Stromal cell of bone marrow (primary cell): ENCODE results near the gene VSIR.

Experiments
- DNase-seq: peaks from one replicate; pipeline ENCODE4 v3.0.0-alpha.2; 2012; ENCODE audit warnings: low read depth

Gene VSIR

DNA sequence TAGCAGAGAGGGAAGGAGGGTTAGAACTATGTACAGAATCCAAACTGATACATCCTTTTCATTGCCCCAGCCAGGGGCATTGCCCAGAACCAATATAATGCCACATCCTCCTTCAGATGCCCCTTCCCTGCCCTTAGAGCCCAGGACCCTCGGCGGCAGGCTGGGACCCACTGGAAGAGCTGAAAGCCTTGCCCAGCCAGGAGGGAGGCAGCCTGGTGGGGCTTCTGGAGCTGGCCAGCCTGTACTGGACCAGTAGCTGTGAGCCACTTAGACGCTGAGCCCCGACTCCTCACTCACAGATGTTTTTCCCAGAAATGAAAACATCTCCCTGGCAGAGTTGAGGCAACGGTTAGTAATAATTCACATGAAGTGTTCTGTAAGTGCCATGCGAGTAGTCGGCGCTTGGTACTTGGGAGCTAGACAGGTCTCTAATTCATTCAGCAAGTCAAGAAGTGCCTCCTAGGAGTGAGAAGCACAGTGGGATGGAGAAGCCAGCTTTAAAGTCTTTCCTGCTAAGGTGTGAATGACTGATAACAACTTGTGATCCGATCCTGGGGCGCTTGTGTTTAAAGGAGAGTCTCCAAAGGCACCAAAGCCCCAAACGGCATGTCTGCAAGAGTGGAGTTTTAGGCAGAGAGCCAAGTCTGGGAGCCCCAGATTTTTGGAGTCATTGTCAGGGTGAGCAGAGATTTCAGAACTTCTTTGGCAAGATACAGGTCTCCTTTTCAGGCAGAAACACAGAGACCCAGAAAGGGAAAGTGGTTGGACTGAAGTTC is 9.8 kb downstream of the VSIR start:
- no peak for DNase-seq

DNA sequence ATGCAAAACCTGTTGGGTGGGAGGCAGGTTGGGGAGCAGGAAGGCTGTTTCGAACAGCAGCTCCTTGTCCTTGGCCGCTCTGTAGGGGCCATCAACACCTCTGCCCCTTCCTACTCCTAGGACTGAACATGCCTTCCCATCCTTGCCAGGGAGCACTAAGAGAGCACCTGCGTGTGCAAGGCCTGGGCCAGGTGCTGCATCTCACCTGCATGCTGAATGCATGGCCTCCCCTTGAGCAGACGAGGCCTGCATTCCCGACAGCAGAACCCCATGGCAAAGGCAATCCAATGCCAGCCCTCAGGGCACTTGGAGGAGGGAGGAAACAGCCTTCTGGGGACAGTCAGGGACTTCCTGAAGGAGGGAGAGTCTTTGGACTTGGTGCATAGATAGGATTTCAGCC is 11.0 kb downstream of the VSIR start:
- no peak for DNase-seq

DNA sequence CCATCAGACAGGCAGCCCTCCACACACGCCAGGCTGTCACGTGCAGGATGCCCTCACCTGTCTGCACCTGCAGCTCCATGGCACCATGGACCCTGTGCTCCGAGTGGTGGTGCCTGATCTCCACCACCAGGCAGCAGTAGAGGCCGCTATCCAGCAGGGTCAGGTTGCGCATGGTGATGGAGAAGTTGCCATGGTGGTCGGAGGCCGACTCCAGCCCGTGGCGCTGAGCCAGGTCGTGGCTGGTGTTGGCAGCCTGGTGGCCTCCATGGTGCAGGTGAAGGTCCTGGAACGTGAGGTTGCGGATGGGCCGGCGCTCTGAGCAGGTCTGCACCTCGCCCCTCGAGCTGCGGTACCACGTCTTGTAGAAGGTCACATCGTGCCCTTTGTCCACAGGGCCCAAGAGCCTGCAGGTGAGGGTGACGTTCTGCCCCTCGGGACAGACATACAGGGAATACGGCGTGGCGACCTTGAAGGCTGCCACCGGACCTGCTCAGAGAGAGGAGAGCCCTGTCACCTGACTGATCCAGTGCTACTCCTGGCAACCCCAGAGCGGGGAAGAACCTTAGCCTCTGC is 11.7 kb downstream of the VSIR start:
- no peak for DNase-seq

DNA sequence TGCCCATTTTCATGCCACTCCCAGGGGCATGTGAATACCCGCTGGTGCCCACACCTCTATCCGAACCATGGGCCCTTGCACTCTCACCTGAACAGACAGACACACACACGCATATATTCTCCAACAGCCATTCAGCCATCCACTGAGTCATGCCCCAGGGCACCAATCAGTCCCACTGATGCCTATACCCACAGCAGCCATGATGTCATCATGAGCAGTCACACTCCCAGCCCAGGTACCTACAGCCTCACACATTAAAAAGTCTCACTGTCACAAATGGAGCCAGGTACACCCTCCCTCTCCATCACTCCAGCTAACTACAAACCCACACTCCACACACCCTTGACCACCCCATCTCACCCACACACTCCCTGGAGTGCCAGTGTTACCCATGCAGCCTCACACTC is 12.2 kb downstream of the VSIR start:
- DNase-seq, result no peak

DNA sequence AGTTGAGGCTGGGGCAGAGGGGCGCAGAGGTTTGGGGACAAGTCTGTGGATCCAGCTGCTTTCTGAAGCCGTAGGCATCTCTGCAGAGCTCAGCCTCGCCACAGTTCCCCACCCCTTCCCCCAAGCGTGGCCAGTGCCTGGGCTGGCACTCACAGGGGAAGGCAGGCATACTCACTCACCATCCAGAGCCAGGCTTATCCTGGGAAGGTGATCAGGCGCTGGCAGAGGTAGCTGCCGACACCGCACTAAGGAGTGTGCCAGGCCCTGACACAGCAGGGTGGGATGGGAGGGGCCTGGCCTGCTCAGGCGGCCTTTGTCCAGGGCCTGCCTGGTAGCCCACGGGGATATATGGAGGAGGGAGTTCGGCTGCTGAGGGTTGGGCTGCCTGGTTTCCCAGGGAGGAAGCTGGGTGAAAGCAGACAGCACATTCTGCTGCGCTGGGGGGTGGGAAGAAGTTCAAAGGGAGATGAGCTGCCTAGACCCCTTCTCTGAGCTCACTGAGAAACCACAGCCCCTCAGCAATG is 15.9 kb downstream of the VSIR start:
- no peak for DNase-seq

DNA sequence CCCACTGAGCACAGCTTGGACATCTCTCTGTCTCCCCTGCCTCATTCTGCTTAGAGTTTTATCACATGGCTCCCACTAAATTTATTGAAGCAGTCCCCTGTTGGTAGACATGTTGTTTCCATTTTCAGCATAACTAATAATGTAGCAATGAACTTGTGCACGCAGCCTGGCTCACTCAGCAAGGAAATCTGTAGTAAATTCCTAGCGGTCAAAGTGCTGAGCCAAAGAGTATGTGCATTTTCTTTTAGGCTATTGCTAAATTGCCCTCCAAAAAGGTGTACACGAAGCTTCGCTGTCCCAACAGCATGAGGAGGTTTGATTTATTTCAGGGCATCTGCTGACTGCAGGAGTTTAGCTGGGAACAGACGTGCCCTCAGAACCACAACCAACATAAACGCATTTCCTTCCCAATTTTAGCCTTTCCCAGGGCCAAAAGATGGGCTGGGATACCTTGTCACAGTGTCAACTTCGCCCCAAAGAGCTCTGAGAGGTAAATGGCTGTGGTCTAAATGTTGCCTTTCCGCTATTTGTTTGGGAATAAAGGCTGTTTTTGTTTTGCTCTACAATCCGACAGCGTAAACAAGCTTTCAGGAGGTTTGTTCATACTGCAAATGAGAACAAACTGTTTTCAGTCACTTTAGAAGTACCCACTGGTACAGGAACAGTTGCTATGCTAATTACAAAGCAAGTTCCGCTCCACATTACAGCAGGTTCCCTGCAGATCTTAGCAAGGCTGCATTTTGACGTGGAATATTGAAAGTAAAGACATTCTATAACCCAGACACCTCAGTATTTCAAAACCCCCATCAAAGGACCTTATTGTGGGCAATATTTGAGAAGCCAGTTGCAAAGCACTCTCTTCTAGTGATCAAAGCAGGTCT is 16.8 kb downstream of the VSIR start:
- DNase-seq, result no peak

DNA sequence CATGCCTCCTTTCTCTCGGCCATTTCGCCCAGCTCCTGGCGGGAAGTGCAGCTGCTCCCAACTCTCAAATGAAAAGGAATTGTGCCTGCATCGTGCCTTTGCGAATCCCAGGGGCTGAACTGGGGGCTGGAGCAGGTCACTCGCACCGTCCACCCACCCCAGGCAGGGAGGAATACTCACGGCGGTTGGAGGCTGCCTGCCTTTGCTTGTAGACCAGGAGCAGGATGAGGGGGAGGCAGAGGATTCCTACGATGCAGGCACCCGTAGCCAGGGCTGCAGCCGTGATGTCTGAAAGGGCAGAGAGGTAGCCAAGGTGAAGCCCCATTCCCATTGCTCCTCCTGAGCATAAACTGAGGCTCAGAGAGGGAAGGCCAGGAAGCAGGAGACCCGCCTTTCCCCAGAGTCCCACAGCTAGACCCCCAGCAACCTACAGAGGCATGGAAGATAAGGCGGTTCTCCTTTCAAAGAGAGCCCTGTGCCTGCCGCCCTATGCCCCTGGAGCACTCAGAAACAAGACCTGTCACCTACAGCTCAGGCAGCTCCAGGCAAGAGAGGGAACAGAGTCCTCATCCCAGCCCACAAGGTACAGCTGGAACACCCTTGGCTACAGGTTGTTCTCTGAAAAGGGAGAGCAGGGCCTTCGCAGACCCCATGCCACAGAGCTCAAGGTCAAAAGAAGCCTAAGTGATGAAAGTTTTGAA is 18.0 kb downstream of the VSIR start:
- no peak for DNase-seq

DNA sequence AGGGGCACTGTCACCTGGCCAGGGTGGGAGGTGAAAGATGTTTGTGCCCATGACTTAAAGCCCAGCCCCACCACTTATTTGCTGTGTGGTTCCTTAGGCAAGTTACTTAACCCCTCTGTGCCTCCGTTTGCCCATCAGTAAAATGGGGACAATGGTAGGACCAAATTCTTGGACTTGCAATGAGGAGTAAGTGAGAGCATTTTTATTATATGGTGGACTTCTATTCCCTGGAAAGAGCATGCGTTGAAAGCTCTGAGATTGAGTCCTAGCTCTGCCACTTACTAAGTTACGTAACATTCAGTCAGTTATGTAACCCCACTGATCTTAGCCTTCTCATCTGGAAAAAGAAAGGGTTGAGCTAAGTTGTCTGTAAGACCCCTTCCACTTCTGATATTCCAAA is 18.8 kb downstream of the VSIR start:
- no peak for DNase-seq

DNA sequence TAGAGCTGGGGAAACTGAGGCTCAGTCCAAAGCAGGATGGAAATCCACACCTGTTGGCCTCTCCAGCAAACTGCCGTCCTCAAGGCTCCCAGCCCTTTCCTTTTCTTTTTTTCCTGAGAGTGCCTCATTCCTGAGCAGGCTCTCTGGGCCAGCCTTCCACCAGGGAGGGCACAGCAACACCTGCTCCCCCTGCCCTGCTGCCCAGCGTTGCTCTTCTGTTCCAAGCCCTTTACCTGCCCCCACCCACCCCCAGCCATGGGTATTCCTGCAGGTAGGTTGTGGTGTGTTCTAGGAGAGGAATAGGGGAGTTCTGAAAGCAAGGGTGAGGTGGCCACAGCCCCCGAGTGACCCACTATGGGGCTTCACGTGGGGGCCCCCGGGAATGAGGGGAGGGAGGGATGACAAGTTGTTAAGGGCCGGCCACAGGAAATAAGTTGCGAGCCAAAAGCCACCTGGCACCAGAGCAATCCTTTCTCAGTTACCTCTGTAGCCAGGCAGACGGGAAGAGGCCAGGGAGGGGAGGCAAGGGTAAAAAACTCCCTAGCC is 19.3 kb downstream of the VSIR start:
- no peak for DNase-seq

DNA sequence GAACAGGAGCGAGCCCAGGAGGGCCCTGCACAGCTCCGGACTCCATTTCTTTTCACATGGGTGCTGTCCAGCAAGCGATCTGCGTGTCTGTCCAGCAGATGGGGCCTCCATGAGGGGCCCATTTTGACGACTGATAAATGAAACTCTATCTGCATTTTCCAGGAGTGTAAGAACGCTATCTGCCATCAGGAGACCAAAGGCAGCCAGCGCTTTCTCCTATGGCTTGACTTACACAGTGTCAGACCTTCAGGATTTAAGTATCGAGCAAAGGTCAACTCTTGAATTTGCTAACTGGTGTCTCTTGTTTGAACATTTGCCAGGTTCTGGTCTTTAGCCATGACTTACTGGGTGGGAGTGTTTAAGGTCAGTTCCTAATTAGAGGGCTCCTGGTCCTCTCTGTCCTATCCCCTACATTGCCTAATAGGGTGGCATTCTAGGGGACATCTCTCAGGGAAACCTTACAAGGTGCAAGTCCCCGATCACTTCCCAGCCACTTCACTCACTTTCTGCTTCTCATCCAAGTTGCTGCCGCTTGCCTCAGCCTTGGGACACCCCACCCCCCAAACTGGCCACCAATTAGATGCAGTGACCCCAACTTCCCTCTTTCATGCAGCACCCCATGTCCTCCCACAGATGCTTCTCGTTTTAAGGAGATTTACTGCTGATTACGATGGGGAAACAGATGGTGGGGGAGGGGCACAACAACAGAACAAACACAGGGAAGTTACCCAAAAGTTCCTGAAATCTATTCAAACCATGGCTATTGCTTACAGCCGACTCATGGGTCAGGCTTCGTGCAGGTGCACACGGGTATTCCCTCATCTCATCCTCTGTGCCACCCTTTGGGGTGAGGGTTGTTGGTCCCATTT is 20.0 kb downstream of the VSIR start:
- DNase-seq, result no peak

DNA sequence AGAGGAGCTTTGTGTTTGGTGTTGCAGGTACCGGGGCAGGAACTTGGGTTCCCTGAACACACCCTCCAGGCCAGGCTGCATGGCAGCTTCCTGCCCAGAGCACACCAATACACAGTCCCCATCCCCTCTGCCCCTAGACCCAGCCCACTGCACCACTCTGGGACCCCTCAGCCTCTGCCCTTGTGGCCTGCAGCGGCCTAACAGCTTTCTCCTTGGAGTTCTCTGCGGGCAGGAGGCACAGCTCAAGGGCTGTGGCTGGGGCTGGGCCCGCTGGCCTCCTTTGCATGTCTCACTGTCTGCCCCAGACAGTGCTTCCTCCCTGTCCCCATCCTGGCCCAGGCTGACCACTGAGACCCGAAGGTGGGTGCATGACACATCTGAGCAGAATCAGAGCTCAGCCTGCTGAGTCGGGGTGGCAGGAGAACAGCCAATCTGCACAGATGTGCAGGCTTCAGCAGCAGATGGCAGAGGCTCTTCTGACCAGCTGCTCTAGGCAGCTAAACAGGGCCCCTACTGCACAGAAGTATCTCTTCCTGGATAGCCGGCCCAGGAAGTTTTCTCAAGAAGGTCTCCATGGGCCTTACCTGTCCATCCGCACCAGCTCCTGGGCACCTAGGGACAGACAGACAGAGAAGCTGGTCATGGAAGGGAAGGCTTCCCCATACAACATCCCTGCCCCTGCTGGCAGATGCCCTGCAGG is 20.8 kb downstream of the VSIR start:
- DNase-seq, result no peak

DNA sequence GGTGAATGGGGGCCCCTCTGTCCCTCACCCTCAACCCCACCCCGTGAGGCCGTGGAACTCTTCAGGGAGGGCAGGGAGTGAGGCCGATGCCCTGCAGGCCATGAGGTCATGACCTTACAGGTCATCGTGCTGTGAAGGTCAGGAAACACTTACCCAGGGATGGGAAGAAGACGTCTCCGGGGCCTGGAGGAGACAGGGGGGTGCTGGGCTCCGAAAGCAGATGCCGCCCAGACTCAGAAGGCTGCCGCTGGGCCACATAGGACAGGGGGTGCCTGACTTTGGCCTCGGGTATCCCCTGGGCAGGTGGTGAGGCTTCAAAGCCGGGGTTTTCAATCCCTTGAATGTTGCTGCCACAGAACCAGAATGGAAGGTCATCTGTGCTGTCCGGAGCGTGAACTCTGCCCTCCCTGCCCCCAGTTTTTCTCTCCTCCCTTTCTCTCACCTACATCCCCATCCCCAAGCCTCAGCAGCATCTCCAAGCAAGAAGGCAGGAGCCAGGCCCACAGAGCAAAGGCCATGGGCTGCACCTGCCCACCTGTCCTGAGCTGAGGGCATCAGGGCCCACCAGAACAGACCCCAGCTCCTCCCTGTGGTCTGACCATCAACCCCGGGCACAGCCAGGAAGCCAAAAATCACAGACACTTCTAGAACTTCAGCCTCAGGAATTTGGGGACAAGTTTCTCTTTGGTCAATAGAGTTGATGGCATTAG is 21.6 kb downstream of the VSIR start:
- DNase-seq, result no peak

DNA sequence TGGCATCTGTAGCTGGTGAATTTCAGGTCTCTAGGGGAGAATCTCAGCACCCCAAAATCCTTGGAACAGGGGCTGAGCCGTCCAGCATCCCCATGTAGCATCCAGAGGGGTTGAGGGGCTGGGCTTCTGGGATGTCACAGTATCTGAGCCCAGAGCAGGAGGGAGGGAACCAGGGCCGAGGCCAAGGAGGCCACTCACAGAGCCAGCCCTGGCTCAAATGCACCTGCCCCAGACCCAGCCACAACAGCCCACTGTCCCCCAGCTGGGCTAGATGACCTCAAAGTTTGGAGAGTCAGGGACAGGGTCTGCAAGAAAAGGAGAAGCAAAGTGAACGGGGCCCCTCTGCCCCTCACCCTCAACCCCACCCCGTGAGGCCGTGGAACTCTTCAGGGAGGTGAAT is 22.3 kb downstream of the VSIR start:
- DNase-seq, result no peak

DNA sequence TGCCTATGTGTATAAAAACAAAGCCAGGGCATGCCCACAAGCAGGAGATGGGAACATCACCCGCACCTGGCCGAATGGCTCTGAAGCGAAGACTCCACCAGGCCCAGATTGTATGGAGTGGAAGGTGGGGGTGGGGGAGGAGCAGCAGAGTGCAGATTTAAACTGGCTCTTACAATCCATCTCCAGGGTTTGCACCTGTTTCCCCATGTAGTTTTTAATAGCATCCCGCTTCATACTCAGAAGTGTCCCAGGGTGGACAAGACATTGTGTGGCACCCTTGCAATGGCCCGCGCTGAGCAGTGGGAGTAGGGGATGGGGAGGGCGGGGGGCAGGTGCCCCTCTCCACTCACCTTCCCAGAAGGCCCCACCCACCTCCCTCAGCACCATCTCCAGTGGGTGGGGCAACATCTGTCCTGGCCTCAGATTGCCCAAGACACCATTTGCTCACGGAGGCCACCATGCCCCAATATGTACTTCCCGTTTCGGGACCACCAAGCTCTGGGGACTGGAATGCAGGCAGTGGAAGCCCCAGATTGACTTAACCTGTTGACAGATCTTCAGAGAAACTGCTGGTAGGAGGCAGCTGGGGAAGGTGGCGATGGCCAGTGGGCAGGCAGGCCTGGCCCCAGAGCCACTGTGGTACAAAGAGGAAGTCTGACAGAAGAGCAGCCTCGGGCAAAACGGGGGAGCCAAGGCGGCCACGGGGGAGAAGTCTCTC is 23.0 kb downstream of the VSIR start:
- DNase-seq, result no peak

DNA sequence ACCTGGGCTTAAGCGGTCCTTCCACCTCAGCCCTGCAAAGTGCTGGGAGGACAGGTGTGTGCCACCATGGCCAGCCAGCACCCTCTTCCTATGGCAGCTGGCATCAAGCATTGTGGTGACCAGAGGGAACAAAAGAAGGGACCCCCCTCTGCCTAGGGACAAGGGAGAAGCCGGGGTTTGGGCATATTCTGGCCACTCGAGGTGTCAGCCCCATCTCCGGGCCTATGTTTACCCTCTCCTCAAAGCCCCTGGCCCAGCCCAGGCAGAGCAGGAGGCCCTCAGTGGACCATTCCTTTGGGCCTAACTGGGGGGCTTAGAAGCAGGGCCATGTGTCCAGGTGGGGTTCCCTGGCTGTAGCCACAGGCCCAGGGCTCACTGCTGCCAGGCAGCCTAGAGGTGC is 23.9 kb downstream of the VSIR start:
- DNase-seq, result no peak

DNA sequence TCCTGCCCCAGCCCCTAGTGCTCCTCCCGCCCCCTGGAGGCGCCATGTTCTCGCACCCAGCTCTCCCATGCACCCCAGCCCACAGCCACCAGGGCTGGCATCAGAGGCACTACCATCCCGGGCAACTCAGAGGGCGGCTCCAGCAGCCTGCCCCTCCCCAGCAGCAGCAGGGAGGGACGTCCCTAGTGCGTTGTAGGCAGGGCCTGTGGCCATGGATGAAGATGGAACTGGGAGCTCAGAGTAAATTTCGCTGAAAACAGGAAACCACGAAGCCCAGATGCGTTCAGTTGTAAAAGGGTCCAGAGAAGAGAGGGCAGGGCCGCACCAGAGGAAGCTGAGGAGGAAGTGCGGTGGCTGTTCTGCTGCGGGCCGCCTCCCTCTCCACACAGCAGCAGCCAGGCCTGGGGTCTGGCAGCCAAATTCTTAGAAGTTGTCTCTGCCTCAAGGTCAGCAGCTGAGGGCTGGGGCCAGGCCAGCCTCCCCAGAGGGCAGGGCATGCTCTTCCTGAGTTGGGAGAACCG is 24.6 kb downstream of the VSIR start:
- no peak for DNase-seq

DNA sequence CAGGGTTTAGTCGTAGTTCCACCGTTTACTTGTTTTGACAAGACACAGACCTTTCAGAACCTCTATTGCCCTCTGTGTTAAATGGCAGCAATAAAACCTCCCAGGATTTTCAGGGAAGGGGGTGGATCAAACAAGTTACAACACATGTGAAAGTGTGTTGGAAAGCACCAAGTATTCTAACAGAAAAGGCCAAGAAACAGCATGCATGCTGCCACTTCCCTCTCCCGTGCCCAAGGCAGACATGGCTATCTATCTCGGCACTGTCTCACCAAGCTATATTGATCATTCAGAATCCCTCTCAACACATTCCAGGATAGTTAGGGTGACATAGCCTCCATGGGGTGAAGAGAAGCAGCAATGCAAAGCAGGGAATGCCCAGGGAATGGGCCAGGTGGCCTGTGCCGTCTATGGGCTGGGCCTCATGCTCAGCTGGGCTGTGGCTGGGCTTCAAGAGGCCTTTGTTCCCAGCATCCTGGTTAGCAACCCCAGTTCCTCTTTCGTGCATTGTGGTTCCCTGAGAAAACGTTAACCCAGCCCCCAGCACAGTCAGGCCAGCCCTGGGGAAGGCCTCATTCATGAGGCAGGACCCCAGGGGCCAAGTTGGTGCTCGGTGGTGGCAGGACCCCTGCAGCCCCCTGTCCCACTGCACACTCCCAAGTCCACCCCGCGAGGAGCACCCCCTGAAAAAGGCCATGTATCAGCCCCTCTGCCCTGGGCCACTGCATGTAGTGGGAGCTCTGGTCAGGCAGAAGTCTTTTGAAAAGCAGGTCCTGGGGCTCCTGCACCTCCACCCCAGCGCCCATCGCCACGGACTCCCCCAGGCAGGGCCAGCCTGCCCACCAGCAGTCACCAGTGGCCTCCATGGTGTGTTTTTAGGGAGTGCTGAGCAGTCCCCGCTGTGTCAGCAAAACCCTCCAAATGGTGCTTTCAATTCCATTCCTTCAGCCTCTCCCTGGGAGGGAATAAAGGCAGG is 25.5 kb downstream of the VSIR start:
- DNase-seq, result no peak
